Lower lobe of right lung (tissue), 2 donors: ENCODE data around the gene PPP3CA. TPM values are rescaled to one million over a fixed set of nuclear protein-coding genes. Genes with fewer than 3 reads are reported as not detected.

Experiments used
- ATAC-seq, 2 donors: fragments of 200-7000 bp; cut with Tn5 transposase; one replicate each; pipeline ENCODE4 v1.9.1; 2020 to 2022; ENCODE audit warnings: mild to moderate bottlenecking in 2 of 2, moderate library complexity in 2 of 2
- DNase-seq: peaks from one replicate; pipeline ENCODE4 v3.0.0-alpha.2; 2020
- H3K27ac ChIP-seq: fragments of 200-600 bp; one replicate; pipeline ENCODE4 v1.8.0; 2022
- H3K27me3 ChIP-seq: fragments of 200-600 bp; one replicate; pipeline ENCODE4 v1.8.0; 2022; ENCODE audit warnings: low read depth
- H3K36me3 ChIP-seq: fragments of 200-600 bp; one replicate; pipeline ENCODE4 v1.8.0; 2022; ENCODE audit warnings: mild to moderate bottlenecking
- H3K4me1 ChIP-seq: fragments of 200-600 bp; one replicate; pipeline ENCODE4 v1.8.0; 2022
- H3K4me3 ChIP-seq: fragments of 200-600 bp; one replicate; pipeline ENCODE4 v1.8.0; 2022; ENCODE audit warnings: mild to moderate bottlenecking
- H3K9me3 ChIP-seq: fragments of 200-600 bp; one replicate; pipeline ENCODE4 v1.8.0; 2022
- CTCF ChIP-seq: fragments of 200-600 bp; IDR thresholded peaks from one replicate; pipeline ENCODE4 v1.8.0; 2022; ENCODE audit warnings: antibody characterized with exemption, mild to moderate bottlenecking
- intact Hi-C: fragments of 100-400 bp; cut with DNase I; formaldehyde crosslinking; loops from one replicate; pipeline ENCODE4 v1.11.0; 2022
- total RNA-seq: library from RNA; stranded (reverse); fragmentation: NEBNext Ultra II Directional; extraction: Animal tissue kit (Norgen Biotek cat#: 25700); gene quantifications from one replicate; pipeline ENCODE4 v1.2.1, GENCODE V29; 2021
- donor health status: DM: no; HTN: yes; CAD: no; lungs with severe emphysema.

Gene PPP3CA
- total RNA-seq, 1 donor from 2014 or later, result 50.2 TPM

GRCh38 chr4:101014417-101014816, 332.9 kb downstream of the PPP3CA start:
- Histone ChIP-seq H3K36me3 (no peaks in the 10 kb centered on the region), H3K4me3 (no peak overlapping the region), H3K27ac (no peak overlapping the region), H3K4me1 (no peaks in the 10 kb centered on the region), H3K9me3 (no peaks in the 10 kb centered on the region), H3K27me3 (no peaks in the 10 kb centered on the region)
- DNase-seq (no peak), ATAC-seq (no peak)
- intact Hi-C loops, result no loop called here
- no peak for TF ChIP-seq CTCF

DNA sequence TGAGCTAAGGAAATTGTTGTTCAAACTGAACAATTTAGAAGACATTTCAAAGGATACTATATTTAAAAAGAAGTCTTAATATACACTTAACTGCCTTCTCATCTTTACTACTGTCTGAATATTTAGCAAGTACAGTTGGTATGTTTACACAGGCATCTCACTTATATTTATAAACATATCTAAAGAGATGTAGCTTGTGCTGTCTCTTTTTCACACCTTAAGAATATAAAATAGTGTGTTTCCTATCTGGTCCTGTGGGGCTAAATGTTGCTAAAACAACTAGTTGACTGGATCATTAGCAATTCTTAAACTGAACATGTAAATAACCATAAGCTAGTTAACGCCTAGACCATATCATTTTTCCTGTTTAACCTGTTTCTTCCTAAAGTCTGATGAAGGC, 336.3 kb downstream of the PPP3CA start:
- intact Hi-C loops, result no loop called here
- H3K9me3 ChIP-seq, result no peaks in the 10 kb centered on the region
- no peak for TF ChIP-seq CTCF
- no peaks in the 10 kb centered on the region for H3K27me3 ChIP-seq
- DNase-seq (no peak), ATAC-seq (no peak)
- no peaks in the 10 kb centered on the region for H3K4me1 ChIP-seq
- no peak overlapping the region for H3K4me3 ChIP-seq
- H3K27ac ChIP-seq, result no peak overlapping the region
- no peaks in the 10 kb centered on the region for H3K36me3 ChIP-seq

GRCh38 chr4:101009471-101009870, 337.9 kb downstream of the PPP3CA start:
- Histone ChIP-seq H3K36me3 (no peaks in the 10 kb centered on the region), H3K9me3 (no peaks in the 10 kb centered on the region), H3K4me3 (no peak overlapping the region), H3K27ac (no peak overlapping the region), H3K4me1 (no peaks in the 10 kb centered on the region), H3K27me3 (no peaks in the 10 kb centered on the region)
- no peak for DNase-seq
- ATAC-seq, result no peak
- intact Hi-C loops, result loop anchor here (10.0 kb wide), 1 partner anchor 335 kb away; no protein-coding TSS in a partner anchor
- TF ChIP-seq CTCF, result no peak

- Histone ChIP-seq H3K27me3 (no peaks in the 10 kb centered on the region), H3K4me3 (no peak overlapping the region), H3K9me3 (peaks cover 6% of the 10 kb centered on the region), H3K36me3 (no peaks in the 10 kb centered on the region), H3K27ac (no peak overlapping the region), H3K4me1 (no peaks in the 10 kb centered on the region)
- no peak for DNase-seq
- TF ChIP-seq CTCF, result no peak
- intact Hi-C loops, result loop anchor here (10.0 kb wide), 1 partner anchor 334 kb away; no protein-coding TSS in a partner anchor
- ATAC-seq, result no peak
These were observed 338.8 kb downstream of the PPP3CA start for GRCh38 chr4:101008503-101008902.

DNA sequence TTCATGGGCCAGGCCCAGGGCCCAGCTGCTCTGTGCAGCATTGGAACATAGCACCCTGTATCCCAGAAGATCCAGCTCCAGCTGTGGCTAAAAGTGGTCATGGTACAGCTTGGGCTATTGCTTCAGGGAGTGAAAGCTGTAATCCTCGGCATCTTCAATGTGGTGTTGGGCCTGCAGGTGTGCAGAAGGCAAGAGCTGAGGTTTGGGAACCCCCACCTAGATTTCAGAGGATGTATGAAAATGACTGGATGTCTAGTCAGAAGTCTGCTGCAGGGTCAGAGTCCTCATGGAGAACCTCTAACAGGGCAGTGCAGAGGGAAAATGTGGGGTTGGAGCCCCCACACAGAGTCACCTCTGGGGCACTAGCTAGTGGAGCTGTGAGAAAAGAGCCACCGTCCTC, 341.7 kb downstream of the PPP3CA start:
- intact Hi-C loops, result loop anchor here (10.0 kb wide), 1 partner anchor 331 kb away; no protein-coding TSS in a partner anchor
- no peaks in the 10 kb centered on the region for H3K4me1 ChIP-seq
- no peaks in the 10 kb centered on the region for H3K36me3 ChIP-seq
- H3K4me3 ChIP-seq, result no peak overlapping the region
- no peak overlapping the region for H3K27ac ChIP-seq
- H3K27me3 ChIP-seq, result no peaks in the 10 kb centered on the region
- no peak for TF ChIP-seq CTCF
- DNase-seq (no peak), ATAC-seq (no peak)
- peaks cover 9% of the 10 kb centered on the region for H3K9me3 ChIP-seq

DNA sequence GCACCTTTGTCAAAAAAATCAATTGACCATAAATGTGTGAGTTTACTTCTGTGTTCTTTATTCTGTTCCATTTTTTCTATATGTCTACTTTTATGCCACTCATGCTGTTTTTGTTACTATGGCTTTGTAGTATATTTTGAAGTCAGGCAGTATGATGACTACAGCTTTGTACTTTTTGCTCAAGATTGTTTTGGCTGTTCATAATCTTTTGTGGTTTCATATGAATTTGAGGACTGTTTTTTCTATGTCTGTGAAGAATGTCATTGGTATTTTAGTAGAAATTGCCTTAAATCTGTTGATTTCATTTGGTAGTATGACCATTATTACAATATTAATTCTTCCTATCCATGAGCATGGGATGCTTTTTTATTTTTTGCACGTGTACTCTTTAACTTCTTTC, 346.8 kb downstream of the PPP3CA start:
- Histone ChIP-seq H3K27me3 (no peaks in the 10 kb centered on the region), H3K4me3 (no peak overlapping the region), H3K4me1 (no peaks in the 10 kb centered on the region), H3K36me3 (no peaks in the 10 kb centered on the region), H3K27ac (no peak overlapping the region), H3K9me3 (peaks cover 9% of the 10 kb centered on the region)
- intact Hi-C loops, result loop anchor here (10.0 kb wide), 1 partner anchor 326 kb away; no protein-coding TSS in a partner anchor
- ATAC-seq, result no peak
- TF ChIP-seq CTCF, result no peak
- no peak for DNase-seq
